Measurements from ENCODE around the gene CYP27B1. TPM values are rescaled to one million over a fixed set of nuclear protein-coding genes. Genes with fewer than 3 reads are reported as not detected.

The CYP27B1 gene
- total RNA-seq, 1 donor: 0.45 TPM

DNA sequence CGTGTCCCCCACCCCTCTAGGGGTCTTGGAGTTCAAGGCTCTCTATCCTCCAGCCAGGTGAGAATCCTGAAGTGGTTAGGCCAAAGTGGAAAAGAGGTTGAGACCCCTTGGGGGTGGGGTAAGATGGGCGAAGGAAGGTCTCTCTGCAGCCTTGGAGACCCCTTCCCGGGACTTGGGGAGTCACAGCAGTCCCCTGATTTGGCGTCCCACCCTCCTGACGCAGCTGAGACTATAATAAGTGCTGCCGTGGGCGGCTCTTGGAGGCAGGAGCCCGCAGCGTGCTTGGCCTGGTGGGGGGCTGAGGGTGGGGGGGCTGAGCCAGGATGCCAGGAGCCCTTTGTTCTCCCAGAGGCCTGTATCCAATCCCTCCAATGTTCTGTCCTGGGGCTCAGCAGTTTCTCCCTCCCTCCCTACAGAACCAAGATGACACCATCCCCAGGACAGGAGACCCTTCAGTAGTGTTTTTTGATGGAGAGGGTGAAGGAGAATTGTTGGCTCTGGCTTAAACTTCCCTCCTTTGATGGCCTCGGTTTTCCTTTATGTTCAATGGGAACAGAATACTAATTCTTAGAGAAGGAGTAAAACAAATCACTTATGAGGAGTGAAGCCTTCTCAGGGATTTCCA lies 26.9 kb downstream of the CYP27B1 start:
- TF ChIP-seq, protein P1, sequence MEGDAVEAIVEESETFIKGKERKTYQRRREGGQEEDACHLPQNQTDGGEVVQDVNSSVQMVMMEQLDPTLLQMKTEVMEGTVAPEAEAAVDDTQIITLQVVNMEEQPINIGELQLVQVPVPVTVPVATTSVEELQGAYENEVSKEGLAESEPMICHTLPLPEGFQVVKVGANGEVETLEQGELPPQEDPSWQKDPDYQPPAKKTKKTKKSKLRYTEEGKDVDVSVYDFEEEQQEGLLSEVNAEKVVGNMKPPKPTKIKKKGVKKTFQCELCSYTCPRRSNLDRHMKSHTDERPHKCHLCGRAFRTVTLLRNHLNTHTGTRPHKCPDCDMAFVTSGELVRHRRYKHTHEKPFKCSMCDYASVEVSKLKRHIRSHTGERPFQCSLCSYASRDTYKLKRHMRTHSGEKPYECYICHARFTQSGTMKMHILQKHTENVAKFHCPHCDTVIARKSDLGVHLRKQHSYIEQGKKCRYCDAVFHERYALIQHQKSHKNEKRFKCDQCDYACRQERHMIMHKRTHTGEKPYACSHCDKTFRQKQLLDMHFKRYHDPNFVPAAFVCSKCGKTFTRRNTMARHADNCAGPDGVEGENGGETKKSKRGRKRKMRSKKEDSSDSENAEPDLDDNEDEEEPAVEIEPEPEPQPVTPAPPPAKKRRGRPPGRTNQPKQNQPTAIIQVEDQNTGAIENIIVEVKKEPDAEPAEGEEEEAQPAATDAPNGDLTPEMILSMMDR (IDR thresholded peaks at IDR 0.05; ENCODE audit: insufficient read depth, low read length): no peak
- H3K4me3 ChIP-seq (ENCODE audit: low read depth, low read length): no peak overlapping the region

GRCh38 chr12:57739387-57739786 lies 27.5 kb downstream of the CYP27B1 start:
- TF ChIP-seq, protein P1 (IDR thresholded peaks at IDR 0.05; ENCODE audit: insufficient read depth, low read length): no peak
- DNase-seq (ENCODE audit: low read depth): no peak
- H3K4me3 ChIP-seq (ENCODE audit: low read depth, low read length): no peak overlapping the region

More for the DNA sequence above, 26.9 kb downstream of the CYP27B1 start:
- no peak for DNase-seq (ENCODE audit: low read depth)

DNA sequence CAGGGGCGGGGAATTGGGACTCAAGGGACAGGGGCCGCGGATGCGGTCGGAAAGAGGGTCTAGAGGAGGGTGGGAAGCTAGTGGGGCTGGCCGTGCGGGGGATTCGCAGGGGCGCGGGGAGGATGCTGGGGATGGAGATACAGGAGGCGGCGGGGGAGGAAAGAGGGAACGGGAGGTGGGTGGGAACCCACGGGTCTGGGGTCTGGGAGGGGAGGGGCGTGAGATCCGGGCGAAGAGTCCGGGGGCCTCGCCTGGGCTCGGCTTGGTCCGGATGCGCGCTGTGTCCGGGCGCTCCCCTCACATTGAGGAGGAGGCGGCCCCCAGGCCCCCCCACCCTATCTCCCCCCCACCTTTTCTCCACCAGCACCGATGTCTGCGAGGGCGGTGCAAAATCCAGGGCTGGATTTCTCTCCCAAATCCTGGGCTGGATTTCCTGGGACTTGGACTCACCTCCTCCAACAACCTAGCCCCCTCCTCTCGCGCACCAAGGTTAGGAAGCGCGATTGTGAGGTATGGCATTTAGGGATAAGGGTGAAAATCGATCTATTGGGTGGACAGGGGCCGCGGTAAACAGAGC lies 28.1 kb downstream of the CYP27B1 start, which contains the start of gene AGAP2:
AGAP2 (minus strand) TSS at position 82 of the 577 bp plus-strand sequence. CDS start 496 bp downstream, outside the sequence.
- DNase-seq (ENCODE audit: low read depth): no peak
- H3K4me3 ChIP-seq (ENCODE audit: low read depth, low read length): peak within 1 kb of the TSS; percentile 42
- TF ChIP-seq, protein P1 (IDR thresholded peaks at IDR 0.05; ENCODE audit: insufficient read depth, low read length): no peak

DNA sequence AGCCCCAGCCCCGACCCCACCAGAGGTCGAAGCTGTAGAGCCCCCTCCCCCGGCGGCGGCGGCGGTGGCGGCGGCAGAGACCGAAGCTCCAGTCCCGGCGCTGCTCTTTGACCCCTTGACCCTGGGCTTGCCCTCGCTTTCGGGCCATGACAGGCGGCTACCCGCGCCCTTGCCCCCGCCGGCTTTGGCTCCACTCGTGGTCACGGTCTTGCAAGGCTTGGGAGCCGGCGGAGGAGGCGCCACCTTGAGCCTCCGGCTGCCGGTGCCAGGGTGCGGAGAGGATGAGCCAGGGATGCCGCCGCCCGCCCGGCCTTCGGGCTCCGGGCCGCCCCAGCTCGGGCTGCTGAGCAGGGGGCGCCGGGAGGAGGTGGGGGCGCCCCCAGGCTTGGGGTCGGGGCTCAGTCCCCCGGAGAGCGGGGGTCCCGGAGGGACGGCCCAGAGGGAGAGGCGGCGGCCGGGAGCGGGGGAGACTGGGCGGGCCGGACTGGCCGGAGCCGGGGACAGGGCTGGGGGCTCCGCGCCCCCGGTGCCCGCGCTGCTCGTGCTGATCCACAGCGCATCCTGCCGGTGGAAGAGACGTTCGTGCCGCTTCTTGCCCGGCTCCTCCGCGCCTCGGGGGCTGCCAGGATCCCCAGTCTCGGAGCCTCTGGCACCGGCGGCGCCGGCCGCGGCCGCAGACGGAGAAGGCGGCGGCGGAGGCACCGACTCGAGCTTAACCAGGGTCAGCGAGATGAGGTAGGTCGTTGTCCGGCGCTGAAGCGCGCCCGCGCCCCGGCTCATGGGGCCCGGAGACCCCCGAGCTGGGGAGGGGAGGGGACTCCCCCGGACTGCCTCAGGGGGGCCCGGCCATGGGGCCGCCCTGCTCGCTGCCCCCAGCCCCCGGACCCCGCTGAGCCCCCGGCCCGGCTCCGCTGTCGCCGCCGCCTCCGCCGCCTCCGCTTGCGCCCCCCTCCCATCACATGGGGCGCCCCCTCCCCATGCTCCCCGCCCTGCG lies 29.1 kb downstream of the CYP27B1 start:
- H3K4me3 ChIP-seq (ENCODE audit: low read depth, low read length): peak overlapping the region; percentile 42
- DNase-seq (ENCODE audit: low read depth): no peak
- TF ChIP-seq, protein P1 (IDR thresholded peaks at IDR 0.05; ENCODE audit: insufficient read depth, low read length): peak; percentile 38

GRCh38 chr12:57736741-57737466 lies 30.0 kb downstream of the CYP27B1 start:
- TF ChIP-seq, protein P1 (IDR thresholded peaks at IDR 0.05; ENCODE audit: insufficient read depth, low read length): no peak
- no peak overlapping the region for H3K4me3 ChIP-seq (ENCODE audit: low read depth, low read length)
- no peak for DNase-seq (ENCODE audit: low read depth)

Data from fibroblast of the aortic adventitia (primary cell).